WTC11 (cell line): ENCODE results near the gene POM121C.
"Not testable (repeated sequence)": the region's sequence is repeated elsewhere in the genome, so short reads cannot be mapped to it uniquely, and the experiment has no call there.

Experiments used
- RELA ChIP-seq: sonication (generic); formaldehyde crosslinking; IDR thresholded peaks from 2 replicates; pipeline ENCODE4 v1.8.1; 2022; ENCODE audit warnings: missing genetic modification reagents, mild to moderate bottlenecking, borderline replicate concordance
- TF ChIP-seq, protein P1 (sequence below): fragments of 200-600 bp; IDR thresholded peaks from 2 replicates; pipeline ENCODE4 v1.8.0; 2022; ENCODE audit warnings: antibody characterized with exemption

- TF ChIP-seq, protein P1, sequence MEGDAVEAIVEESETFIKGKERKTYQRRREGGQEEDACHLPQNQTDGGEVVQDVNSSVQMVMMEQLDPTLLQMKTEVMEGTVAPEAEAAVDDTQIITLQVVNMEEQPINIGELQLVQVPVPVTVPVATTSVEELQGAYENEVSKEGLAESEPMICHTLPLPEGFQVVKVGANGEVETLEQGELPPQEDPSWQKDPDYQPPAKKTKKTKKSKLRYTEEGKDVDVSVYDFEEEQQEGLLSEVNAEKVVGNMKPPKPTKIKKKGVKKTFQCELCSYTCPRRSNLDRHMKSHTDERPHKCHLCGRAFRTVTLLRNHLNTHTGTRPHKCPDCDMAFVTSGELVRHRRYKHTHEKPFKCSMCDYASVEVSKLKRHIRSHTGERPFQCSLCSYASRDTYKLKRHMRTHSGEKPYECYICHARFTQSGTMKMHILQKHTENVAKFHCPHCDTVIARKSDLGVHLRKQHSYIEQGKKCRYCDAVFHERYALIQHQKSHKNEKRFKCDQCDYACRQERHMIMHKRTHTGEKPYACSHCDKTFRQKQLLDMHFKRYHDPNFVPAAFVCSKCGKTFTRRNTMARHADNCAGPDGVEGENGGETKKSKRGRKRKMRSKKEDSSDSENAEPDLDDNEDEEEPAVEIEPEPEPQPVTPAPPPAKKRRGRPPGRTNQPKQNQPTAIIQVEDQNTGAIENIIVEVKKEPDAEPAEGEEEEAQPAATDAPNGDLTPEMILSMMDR: not testable (repeated sequence)
- TF ChIP-seq RELA (CRISPR knock-in tag): not testable (repeated sequence)
These were observed 75.3 kb downstream of the POM121C start for GRCh38 chr7:75410823-75411173.
